ENCODE data around the gene CMA1.
A peak's percentile ranks its signal among the peaks of the same experiment; 100 is the strongest.
"Not testable (repeated sequence)": the region's sequence is repeated elsewhere in the genome, so short reads cannot be mapped to it uniquely, and the experiment has no call there.

The CMA1 gene, protein sequence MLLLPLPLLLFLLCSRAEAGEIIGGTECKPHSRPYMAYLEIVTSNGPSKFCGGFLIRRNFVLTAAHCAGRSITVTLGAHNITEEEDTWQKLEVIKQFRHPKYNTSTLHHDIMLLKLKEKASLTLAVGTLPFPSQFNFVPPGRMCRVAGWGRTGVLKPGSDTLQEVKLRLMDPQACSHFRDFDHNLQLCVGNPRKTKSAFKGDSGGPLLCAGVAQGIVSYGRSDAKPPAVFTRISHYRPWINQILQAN

DNA sequence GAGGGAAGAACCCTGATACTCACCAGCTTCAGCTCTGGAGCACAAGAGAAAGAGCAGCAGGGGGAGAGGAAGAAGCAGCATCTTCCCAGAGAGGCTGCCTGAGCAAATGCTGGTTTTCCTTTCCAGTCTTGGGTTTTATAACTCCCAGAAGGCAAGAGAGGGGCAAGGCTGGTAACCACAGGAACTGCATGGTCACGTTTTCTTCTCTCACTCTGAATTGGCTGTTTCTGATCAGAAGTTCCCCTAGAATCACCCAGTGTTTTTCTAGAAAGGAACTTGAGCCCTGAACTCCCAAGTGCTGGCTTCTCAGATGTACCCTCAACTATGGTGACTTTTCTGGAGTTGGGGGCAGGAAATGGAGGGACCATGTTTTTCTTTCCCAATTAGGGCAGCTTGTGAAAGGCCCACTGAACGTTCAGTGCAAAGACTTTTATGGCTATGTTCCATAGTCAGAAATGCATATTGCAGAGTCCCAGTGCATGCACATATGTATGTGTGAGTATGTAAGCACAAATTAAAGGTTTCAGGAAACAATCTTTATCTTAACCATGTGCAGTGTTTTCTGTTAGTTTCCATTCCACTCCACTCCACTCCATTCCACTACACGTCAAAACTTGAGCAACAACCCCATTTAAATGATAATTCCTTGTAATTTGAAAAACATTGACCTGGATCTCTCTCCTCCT lies at the start of gene CMA1:
Gene CMA1, minus strand, starts transcription at position 111 of the 686 bp plus-strand sequence. Its CDS starts 30 bp downstream, at position 81.
- DNase-seq (ENCODE audit: low read depth in 3 of 3): no peak

DNA sequence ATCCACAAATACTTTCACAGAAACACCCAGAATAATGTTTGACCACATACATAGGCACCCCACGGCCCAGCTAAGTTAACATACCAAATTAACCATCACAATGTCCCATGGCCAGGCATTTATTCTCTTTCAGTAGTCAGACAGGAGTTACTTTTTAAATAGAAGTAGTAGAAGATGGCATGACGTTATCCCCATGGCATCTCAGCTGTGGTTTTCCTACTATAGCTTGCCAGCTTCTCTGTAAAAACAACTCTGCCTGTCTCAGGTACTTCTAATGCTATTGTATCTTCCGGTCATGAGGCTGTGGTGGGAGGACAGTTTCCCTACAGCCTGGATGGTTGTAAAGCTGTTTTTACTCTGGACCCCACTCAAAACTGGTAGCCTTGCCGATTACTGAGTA lies 48.7 kb upstream of the CMA1 start:
- no peak for DNase-seq (ENCODE audit: low read depth in 3 of 3)

DNA sequence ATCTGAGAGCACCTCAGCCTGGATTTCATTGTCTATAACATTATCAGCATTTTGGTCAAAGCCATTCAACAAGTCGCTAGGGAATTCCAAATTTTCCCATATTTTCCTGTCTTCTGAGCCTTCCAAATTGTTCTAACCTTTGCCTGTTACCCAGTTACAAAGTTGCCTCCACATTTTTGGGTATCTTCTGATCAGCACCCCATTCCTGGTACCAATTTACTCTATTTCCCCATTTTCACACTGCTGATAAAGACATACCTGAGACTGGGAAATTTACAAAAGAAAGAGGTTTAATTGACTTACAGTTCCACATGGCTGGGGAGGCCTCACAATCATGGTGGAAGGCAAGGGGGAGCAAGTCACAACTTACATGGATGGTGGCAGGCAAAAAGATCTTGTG lies 41.0 kb upstream of the CMA1 start:
- DNase-seq (ENCODE audit: low read depth in 3 of 3): not testable (repeated sequence)

DNA sequence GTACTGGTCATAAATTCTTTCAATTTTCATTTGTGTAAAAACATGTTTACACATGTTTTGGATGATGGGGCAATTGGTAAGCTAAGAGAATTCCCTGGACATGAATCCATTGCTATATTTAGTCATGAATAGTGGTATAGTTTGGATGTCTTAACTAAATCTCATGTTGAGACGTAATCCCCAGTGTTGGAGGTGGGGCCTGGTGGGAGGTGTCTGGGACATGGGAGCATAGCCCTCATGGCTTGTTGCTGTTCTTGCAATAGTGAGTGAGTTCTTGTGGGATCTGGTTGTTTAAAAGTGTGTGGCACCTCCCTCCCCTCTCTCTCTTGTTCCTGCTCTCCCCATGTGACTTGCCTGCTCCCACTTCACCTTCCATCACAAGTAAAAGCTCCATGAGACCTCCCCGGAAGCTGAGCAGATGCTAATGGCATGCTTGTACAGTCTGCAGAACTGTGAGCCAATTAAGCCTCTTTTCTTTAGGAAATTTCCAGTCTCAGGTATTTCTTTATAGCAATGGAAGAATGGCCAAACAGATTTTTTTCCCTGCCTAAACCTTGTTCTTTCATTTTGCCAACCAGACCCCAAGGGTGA lies 34.4 kb upstream of the CMA1 start:
- no peak for DNase-seq (ENCODE audit: low read depth in 3 of 3)

DNA sequence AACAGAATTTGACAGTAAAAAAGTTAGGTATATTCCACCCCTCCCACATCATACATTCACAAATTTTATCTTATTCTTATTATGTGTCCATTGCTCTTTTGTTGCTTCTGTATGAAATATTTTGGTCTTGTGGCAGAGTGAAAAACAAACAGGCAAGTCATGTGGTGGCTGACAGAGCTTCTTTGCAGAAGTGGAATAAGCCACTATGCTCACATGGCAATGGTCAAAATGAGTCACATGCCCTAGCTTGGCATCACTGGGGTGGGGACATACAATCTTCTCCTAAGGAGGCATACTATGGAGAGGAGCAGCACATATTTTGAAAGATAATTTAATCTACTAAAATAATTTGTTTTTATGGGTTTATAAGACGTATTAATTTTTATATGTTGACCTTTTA lies 27.7 kb upstream of the CMA1 start:
- peak in 1 of 3 donors; percentile 3 for DNase-seq (ENCODE audit: low read depth in 3 of 3)

DNA sequence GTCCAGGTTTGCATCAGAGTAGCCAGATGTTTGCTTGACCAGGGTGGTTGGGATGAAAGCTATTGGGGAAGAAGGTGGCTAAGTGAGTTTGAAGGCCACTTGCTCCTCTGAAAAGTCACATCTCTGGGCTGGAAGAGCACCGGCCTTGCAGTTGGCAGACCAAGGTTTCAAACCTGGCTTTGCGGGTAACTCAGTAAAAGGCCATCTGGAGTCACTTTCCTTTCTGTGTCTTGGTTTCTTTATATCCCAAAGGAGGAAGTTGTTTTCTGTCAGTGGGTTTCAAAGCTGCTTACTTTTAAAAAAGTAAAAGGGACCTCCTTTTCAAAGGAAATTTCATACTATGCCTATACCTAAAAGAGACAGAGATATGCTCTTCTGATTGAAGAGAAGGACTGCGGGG lies 26.2 kb upstream of the CMA1 start:
- DNase-seq (ENCODE audit: low read depth in 3 of 3): no peak

DNA sequence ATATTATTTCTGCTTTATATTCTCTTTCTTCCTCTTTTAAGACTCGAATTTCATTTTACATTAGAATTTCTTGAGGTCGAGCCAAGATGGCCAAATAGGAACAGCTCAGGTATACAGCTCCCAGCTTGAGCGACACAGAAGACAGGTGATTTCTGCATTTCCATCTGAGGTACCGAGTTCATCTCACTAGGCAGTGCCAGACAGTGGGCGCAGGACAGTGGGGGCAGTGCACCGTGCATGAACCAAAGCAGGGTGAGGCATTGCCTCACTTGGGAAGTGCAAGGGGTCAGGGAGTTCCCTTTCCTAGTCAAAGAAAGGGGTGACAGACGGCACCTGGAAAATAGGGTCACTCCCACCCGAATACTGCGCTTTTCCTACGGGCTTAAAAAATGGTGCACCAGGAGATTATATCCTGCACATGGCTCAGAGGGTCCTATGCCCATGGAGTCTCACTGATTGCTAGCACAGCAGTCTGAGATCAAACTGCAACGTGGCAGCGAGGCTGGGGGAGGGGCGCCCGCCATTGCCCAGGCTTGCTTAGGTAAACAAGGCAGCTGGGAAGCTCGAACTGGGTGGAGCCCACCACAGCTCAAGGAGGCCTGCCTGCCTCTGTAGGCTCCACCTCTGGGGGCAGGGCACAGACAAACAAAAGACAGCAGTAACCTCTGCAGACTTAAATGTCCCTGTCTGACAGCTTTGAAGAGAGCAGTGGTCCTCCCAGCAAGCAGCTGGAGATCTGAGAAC lies 18.0 kb upstream of the CMA1 start:
- not testable (repeated sequence) for DNase-seq (ENCODE audit: low read depth in 3 of 3)

DNA sequence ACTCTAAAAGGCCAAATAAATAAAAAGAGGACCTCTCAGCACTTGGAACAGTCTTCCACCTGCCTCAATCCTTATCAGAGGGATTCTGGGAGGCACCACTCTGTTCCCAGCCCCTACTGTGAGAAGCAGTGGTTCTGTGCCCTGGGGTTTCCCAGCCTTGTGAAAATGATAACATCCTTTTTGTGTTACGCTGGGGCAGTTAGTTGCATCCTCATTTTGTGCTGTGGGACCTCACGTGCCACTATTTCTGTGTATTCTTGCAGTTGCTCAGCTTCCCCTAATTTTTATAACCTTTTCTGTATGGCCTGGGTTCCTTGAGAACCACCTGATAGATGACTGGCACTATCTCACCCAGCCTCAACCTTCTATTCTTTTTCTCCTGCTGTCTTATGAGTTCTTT lies 10.8 kb upstream of the CMA1 start:
- DNase-seq (ENCODE audit: low read depth in 3 of 3): no peak

DNA sequence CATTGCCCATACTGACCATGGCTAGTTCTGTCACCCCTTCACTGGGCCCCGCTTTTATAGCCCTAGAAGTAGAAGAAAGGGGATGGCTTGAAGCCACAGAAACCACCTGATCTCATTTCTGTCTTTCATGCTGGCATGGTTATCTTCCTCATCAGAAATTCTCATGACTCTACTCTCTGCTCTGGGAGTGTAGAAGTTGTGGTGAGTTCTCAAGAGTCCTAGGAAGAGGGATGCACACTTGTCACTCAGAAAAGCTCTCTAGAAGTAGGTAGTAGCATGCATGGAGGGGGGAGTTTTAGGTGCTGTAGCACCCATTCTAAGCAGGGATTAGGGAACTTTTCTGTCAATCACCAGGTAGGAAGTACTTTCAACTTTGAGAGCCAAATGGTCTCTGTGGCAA lies 6.1 kb upstream of the CMA1 start:
- no peak for DNase-seq (ENCODE audit: low read depth in 3 of 3)

DNA sequence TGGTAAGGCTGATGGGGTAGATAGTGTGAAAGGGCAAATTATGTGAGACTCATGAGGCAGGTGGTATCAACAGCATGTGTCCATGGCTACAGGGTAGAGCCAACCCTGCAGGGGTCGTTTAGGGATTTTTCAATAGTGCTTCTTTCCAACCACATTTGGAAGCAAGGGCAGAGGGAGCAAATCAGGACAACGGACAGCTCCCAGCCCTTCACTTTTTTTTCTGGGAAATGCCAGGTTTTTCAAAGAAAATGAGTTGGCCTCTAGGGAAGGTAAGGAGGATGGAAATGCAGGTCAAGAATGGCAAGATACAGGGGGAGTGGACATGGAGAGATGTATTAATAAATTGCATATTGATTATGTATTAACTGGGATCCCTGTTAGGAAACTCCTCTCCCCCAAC lies 4.9 kb upstream of the CMA1 start:
- DNase-seq (ENCODE audit: low read depth in 3 of 3): no peak

DNA sequence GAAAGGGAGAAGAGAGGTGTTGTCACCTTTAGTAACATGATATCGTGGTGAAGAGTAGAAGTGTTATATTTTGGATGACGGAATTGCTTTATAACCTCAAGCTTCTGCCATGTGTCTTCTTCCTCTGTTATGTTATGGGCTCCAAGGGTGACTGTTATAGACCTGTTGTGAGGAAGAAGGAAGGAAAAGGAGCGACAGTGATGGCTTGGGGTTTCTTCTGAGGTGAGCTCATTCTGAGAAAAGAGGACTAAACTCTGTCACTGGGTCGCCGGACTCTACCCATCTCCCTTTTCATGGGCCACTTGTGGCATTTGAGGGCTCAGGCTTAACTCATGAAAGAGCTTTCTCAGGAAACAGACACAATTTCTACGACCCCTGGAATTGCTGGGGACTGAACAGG lies 1.6 kb downstream of the CMA1 start:
- DNase-seq (ENCODE audit: low read depth in 3 of 3): no peak

DNA sequence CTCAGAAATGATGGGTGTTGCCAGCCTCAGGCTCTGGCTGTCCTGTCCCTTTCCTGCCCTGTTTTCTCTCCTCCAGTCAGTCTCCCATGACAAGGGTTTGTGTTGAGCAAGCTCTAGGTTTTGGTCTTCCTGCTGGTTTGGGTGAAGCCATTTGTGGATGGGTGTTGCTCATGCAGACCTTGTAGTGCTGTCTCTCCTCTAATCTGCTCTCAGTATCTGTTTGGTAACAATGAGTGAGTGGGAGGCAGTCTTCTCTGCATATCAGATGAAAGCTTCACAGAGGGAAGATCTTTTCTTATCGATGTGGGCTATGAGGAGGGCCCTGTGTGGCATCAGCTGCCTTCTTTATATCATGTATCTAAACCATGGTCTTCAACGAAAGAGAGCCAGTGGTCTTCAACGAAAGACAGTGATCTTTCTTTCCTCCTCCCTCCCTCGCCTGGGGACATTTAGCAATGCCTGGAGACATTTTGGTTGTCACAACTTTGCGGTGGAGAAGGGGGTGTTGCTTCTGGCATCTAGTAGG lies 3.6 kb downstream of the CMA1 start:
- DNase-seq (ENCODE audit: low read depth in 3 of 3): no peak

DNA sequence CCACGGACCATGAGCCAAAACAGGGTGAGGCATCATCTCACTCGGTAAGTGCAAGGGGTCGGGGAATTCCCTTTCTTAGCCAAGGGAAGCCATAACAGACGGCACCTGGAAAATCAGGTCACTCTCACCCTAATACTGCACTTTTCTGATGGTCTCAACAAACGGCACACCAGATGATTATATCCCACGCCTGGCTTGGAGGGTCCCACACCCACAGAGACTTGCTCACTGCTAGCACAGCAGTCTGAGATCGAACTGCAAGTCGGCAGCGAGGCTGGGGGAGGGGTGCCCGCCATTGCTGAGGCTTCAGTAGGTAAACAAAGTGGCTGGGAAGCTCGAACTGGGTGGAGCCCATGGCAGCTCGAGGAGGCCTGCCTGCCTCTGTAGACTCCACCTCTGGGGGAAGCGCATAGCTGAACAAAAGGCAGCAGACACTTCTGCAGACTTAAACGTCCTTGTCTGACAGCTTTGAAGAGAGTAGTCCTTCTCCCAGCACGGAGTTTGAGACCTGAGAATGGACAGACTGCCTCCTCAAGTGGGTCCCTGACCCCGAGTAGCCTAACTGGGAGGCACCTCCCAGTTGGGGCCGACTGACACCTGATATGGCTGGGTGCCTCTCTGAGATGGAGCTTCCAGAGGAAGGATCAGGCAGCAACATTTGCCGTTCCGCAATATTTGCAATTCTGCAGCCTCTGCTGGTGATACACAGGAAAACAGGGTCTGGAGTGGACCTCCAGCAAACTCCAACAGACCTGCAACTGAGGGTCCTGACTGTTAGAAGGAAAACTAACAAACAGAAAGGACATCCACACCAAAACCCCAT lies 16.3 kb downstream of the CMA1 start:
- DNase-seq (ENCODE audit: low read depth in 3 of 3): not testable (repeated sequence)

DNA sequence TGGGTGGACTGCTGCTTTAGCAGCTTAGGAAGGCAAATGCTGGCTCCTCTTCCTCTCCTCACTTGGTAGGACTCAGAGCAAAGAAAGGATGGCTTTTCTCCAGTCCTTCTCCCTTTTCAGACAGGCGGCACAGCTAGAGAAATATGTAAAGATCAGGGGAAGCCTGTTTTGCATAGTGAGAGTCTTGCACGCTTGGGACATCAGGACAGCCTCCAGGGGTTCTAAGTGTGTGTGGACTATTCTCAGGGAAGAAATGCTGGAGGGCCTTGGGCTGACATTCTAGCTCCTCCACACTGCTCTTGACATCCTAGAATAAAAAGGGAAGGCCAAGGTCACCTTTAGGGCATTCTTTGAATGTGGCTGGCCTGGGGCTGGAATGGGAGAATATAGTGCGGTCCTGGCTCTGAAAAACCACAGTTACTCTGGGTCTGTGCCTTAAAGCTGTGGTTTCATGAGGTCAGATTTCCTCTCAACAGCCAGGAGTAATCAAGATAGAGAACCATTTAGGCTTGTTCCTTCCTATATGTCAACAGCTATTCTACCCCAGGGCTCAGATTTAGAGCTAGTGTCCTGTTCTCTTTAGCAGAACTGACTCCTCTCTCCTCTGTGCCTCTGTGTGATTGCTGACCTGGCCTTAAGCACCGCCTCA lies 24.3 kb downstream of the CMA1 start:
- DNase-seq (ENCODE audit: low read depth in 3 of 3): no peak

DNA sequence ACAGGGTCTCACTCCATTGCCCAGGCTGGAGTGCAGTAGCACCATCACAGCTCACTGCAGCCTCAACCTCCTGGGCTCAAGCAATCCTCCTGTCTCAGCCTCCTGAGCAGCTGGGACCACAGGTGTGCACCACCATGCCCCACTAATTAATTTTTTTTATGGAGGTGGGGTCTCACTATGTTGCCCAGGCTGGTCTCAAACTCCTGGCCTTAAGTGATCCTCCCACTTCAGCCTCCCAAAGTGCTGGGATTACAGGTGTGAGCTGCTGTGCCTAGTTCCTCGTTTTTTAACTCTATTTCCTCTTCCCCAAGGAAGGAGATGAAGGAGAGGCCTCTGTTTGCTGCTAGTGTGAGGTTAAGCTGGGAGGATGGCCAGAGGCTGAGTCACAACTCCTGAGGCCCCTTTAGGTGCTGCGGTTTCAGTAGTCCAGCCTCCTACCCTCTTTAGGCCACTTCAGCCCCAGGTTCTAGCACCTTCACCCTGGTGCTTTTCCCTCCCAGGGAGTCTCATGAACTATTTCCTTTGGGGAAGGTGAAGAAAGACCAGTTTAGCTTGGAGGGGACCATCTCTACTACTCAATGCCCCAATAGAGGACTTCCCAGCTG lies 25.3 kb downstream of the CMA1 start:
- not testable (repeated sequence) for DNase-seq (ENCODE audit: low read depth in 3 of 3)

DNA sequence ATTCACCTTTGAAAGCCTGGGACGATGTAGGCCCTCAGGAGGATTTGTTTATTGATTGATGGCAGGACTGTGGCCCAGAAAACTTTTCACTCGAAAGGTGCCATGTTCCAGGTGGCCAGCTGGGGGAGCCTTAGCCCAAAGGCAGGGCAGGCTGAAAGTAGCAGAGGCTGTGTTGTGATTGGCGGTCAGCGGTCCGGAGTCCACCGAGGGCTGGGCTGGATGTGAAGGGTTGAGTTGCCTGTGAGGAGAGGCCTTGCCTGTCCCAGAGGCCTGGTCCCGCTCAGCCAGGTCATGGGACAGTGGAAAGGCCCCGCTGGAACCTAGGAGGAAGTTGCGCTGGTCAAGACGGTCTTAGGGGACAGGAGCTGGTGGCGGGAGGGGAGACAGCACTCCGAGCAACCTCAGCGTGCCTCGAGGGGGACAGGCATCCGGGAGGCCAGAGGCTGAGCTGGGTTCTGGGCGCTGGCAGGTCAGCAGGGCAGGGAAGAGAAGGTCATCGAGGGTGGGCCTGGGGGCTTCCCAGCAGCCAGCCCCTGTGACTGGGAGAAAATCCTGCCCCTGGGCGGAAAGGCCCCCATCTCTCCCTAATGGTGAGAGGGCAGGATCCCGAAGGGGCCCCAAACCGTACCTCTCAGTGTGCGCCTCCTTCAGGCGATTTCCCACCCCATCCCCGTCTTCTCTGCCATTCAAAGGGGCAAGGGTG lies 26.3 kb downstream of the CMA1 start:
- DNase-seq (ENCODE audit: low read depth in 3 of 3): peak; percentile 19 to 41 (median 37)

DNA sequence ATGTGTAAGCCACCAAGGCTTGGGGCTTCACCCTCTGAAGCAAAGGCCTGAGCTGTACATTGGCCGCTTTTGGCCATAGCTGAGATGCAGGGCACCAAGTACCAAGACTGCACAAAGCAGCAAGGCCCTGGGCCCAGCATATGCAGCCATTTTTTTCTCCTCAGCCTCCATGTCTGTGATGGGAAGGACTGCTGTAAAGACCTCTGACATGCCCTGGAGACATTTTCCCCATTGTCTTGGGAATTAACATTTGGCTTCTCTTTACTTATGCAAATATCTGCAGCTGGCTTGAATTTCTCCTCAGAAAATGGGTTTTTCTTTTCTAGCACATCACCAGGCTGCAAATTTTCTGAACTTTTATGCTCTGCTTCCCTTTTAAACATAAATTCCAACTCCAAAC lies 28.1 kb downstream of the CMA1 start:
- not testable (repeated sequence) for DNase-seq (ENCODE audit: low read depth in 3 of 3)

DNA sequence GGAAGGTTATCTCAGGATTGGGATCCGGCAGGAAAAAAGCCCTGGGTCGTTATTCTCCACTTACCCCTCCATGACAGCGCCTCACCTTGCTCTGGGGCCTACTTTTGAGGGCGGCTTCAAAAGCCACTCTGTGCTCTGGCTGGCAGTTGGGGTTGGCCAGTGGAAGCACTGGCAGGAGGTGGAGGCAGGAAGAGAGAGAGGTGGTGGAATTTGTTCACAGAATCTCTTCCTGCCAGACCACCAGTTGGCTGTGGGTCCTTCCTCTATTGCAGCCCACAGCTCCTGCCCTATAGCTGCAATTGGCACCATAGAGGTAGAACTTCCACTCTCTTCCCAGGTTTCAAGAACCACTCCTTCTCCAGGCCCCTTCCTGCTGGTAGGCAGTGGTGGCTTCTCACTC lies 32.8 kb downstream of the CMA1 start:
- no peak for DNase-seq (ENCODE audit: low read depth in 3 of 3)

DNA sequence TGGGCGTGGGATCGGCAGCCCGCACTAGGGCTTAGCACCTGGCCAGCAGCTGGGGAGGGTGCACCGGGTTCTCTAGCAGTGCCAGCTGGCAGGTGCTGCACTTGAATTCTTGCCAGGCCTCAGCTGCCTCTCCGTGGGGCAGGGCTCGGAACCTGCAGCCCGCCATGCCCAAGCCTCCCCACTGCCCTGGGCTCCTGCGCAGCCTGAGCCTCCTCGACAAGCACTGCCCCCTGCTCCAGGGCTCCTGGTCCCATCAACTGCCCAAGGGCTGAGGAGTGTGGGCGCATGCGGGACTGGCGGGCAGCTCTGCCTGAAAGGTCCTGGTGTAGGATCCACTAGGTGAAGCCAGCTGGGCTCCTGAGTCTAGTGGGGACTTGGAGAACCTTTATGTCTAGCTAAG lies 34.9 kb downstream of the CMA1 start:
- DNase-seq (ENCODE audit: low read depth in 3 of 3): no peak

DNA sequence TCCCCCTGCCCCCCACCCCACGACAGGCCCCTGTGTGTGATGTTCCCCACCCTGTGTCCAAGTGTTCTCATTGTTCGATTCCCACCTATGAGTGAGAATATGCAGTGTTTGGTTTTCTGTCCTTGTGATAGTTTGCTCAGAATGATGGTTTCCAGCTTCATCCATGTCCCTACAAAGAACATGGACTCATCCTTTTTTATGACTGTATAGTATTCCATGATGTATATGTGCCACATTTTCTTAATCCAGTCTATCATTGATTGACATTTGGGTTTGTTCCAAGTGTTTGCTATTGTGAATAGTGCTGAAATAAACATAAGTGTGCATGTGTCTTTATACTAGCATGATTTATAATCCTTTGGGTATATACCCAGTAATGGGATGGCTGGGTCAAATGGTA lies 37.6 kb downstream of the CMA1 start:
- not testable (repeated sequence) for DNase-seq (ENCODE audit: low read depth in 3 of 3)
